ENCODE measurements around the gene CYP27A1. TPM values are rescaled to one million over a fixed set of nuclear protein-coding genes. Genes with fewer than 3 reads are reported as not detected.

The CYP27A1 gene
- total RNA-seq, 1 donor from 2014 or later, result 16.8 TPM

DNA sequence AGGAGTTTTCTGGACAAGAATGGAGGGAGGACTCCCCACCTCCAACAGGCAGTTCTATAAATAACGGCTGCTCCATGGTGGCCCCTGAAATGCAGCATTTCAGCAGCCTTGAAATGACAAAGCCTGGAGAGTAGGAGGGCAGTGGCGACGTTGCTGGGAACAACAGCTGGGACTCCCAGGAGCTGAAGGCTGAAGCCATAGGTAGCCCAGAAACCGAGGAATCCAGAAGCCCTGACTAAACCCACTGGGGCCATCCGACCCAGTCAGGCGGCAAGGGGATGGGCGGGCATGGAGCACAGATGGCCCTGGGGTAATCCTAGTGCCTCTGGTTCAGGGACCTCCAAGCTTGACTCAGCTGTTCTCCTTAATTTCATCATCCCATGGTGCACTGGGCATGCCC lies 40.7 kb downstream of the CYP27A1 start:
- TF ChIP-seq, protein P1, sequence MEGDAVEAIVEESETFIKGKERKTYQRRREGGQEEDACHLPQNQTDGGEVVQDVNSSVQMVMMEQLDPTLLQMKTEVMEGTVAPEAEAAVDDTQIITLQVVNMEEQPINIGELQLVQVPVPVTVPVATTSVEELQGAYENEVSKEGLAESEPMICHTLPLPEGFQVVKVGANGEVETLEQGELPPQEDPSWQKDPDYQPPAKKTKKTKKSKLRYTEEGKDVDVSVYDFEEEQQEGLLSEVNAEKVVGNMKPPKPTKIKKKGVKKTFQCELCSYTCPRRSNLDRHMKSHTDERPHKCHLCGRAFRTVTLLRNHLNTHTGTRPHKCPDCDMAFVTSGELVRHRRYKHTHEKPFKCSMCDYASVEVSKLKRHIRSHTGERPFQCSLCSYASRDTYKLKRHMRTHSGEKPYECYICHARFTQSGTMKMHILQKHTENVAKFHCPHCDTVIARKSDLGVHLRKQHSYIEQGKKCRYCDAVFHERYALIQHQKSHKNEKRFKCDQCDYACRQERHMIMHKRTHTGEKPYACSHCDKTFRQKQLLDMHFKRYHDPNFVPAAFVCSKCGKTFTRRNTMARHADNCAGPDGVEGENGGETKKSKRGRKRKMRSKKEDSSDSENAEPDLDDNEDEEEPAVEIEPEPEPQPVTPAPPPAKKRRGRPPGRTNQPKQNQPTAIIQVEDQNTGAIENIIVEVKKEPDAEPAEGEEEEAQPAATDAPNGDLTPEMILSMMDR (IDR thresholded peaks at IDR 0.05; ENCODE audit: unreplicated experiment), result no peak
- H3K27ac Mint-ChIP-seq, result no peak overlapping the region
- H3K36me3 Mint-ChIP-seq, result peaks cover 14% of the 10 kb centered on the region
- H3K27me3 Mint-ChIP-seq (ENCODE audit: low read depth), result peaks cover 4% of the 10 kb centered on the region
- DNase-seq (ENCODE audit: low spot score in 2 of 2, unreplicated experiment in 2 of 2), result no peak
- H3K4me1 Mint-ChIP-seq, result no peaks in the 10 kb centered on the region
- H3K9me3 Mint-ChIP-seq, result no peaks in the 10 kb centered on the region
- H3K4me3 Mint-ChIP-seq, result no peak overlapping the region

DNA sequence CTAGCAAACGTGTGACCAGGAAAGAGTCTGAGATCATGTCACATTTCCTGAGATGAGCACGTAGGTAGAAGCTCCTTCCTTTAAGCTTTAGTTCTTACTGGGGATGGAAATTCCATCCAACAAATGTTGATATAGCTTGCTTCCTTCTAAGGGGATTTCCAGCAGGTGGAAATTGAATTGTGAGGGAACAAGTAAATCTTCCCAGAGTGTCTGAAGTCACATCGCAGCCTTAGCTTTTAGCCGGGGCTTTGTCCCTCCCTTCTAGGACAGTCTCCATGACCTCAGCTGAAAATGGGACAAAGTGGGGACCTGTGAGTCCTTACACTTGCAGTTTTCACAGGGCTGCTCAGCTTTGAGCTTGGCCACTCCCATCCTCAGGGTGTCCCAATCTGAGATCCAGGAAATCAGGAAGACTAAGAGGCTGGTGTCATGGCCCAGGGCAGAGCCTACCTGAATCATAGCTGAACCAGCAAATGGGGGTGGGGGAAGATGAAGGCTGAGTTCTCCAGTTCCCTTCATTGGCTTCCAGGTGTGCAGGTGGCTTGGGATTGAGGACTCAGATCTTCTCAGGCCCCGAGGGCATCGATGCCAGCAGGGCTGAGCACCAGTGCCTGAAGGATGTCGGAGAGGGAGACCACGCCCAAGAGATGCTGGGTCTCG lies 41.4 kb downstream of the CYP27A1 start:
- Mint-ChIP-seq H3K27me3 (ENCODE audit: low read depth) (peaks cover 6% of the 10 kb centered on the region), H3K4me3 (no peak overlapping the region), H3K36me3 (peaks cover 10% of the 10 kb centered on the region), H3K9me3 (no peaks in the 10 kb centered on the region), H3K27ac (no peak overlapping the region), H3K4me1 (no peaks in the 10 kb centered on the region)
- TF ChIP-seq, protein P1 (IDR thresholded peaks at IDR 0.05; ENCODE audit: unreplicated experiment), result no peak
- no peak for DNase-seq (ENCODE audit: low spot score in 2 of 2, unreplicated experiment in 2 of 2)

DNA sequence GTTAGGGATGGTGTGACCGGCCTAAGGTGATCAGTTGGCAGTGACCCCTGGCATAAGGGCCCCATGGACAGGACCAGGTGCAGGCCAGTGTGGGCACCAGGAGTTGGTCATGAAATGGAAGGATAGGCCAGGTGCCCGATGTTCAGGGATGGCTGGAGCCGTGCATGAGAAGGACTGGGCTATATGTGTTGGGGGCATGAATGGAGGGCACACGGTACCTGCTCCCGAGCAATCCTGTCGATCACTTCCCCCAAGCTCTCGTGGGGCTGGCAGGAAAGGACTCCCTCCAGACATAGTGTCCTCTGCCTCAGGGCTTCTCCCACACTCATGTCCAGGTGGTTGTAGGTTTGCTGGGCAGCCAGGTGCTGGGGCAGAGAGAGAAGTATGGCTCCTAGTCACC lies 42.1 kb downstream of the CYP27A1 start:
- TF ChIP-seq, protein P1 (IDR thresholded peaks at IDR 0.05; ENCODE audit: unreplicated experiment), result no peak
- Mint-ChIP-seq H3K27me3 (ENCODE audit: low read depth) (peaks cover 6% of the 10 kb centered on the region), H3K9me3 (no peaks in the 10 kb centered on the region), H3K27ac (no peak overlapping the region), H3K36me3 (peaks cover 4% of the 10 kb centered on the region), H3K4me3 (no peak overlapping the region), H3K4me1 (no peaks in the 10 kb centered on the region)
- DNase-seq (ENCODE audit: low spot score in 2 of 2, unreplicated experiment in 2 of 2), result no peak

DNA sequence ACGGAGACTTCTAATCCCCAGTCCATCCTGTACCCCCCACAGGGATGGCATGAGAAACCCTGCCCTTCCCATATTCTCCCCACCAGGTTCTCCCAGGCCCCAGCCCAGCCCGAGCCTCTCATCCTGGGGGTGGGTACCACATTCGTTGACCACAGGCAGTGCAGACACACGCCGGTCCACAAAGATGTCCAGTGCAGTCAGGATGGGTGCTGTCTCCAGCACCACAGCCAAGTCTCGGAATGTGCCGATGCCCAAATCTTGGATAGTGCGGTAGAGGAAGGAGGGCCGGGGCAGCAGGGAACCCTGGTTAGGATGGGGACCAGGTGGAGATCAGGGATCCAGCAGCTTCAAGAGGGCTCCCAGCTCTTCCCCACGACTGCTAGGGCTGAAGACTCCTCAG lies 44.8 kb downstream of the CYP27A1 start:
- no peak overlapping the region for H3K27ac Mint-ChIP-seq
- DNase-seq (ENCODE audit: low spot score in 2 of 2, unreplicated experiment in 2 of 2), result no peak
- no peaks in the 10 kb centered on the region for H3K4me1 Mint-ChIP-seq
- TF ChIP-seq, protein P1 (IDR thresholded peaks at IDR 0.05; ENCODE audit: unreplicated experiment), result no peak
- H3K27me3 Mint-ChIP-seq (ENCODE audit: low read depth), result peaks cover 6% of the 10 kb centered on the region
- H3K4me3 Mint-ChIP-seq, result no peak overlapping the region
- no peaks in the 10 kb centered on the region for H3K36me3 Mint-ChIP-seq
- H3K9me3 Mint-ChIP-seq, result no peaks in the 10 kb centered on the region

DNA sequence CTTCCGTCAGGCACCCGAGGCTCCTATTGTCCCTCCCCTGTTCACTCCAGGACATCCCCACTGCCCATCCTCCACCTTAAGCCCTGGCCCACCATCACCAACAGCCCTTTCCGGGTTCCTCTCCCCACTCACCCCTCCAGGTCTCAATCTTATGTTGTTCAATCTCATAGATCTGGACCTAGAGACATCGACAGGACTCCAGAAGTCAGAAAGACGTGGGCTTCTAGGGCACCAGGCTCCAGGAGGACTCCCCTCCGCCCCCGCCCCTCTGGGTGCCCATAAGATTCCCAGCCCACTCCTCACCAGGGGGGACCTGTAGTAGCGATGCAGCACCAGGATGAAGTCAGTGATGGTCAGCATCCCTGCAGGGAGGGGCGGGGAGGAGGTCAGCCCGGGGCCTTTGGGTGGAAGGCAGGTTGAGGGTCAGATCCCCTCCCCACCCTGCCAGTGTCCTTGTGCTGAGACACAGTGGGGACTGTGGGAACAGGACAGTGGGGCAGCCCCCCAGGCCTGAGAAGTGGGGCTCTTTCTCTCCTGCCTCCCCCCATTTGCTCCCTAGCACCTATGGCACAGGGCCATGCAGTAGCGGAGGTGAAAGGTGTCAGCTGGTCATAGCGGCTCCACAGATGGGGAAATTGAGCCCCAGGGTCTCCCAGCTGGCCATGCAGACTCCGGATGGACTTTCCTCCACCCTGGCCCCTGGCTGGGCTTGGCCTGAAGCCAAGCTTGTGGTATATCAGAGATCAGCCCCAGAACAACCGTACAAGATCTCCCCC lies 45.9 kb downstream of the CYP27A1 start:
- Mint-ChIP-seq H3K27me3 (ENCODE audit: low read depth) (peaks cover 14% of the 10 kb centered on the region), H3K9me3 (no peaks in the 10 kb centered on the region), H3K27ac (no peak overlapping the region), H3K4me3 (no peak overlapping the region), H3K36me3 (no peaks in the 10 kb centered on the region), H3K4me1 (no peaks in the 10 kb centered on the region)
- no peak for DNase-seq (ENCODE audit: low spot score in 2 of 2, unreplicated experiment in 2 of 2)
- TF ChIP-seq, protein P1 (IDR thresholded peaks at IDR 0.05; ENCODE audit: unreplicated experiment), result no peak
